HepG2 (cell line): Measurements from ENCODE around the gene PRRC2A. TPM values are rescaled to one million over a fixed set of nuclear protein-coding genes. Genes with fewer than 3 reads are reported as not detected.
A peak's percentile ranks its signal among the peaks of the same experiment; 100 is the strongest.

Experiments used
- ATF7-NPFF ChIP-seq: sonication (generic); formaldehyde crosslinking; IDR thresholded peaks from 2 replicates; pipeline ENCODE4 v1.8.1; 2023; ENCODE audit warnings: mild to moderate bottlenecking, low read depth, missing genetic modification reagents, moderate library complexity
- HMGXB4 ChIP-seq, 2 experiments: sonication (generic) in 1 of 2; formaldehyde crosslinking in 1 of 2; IDR thresholded peaks; 2 replicates each; pipeline versions ENCODE4 v1.4.0 to v1.6.1; 2018 to 2020; ENCODE audit warnings: missing genetic modification reagents in 2 of 2, borderline replicate concordance in 1 of 2, low read depth in 1 of 2, mild to moderate bottlenecking in 1 of 2, missing biosample characterization in 1 of 2
- HOXD1 ChIP-seq: sonication (generic); formaldehyde crosslinking; IDR thresholded peaks from 2 replicates; pipeline ENCODE4 v1.5.0; 2020; ENCODE audit warnings: missing genetic modification reagents
- KMT2A ChIP-seq: sonication (generic); formaldehyde crosslinking; IDR thresholded peaks from 2 replicates; pipeline ENCODE4 v1.4.0; 2020; ENCODE audit warnings: missing genetic modification reagents
- MAFK ChIP-seq, 2 experiments: IDR thresholded peaks in 1 of 2; conservative IDR thresholded peaks in 1 of 2; 2 replicates each; pipeline ENCODE4 v1.6.1; 2011; ENCODE audit warnings: improper control_type of control experiment in 2 of 2, low read length in 2 of 2
- NFAT5 ChIP-seq: sonication (generic); formaldehyde crosslinking; IDR thresholded peaks from 2 replicates; pipeline ENCODE4 v1.4.0; 2020; ENCODE audit warnings: missing genetic modification reagents
- NFIB ChIP-seq: sonication (generic); formaldehyde crosslinking; IDR thresholded peaks from 2 replicates; pipeline ENCODE4 v1.9.0; 2021; ENCODE audit warnings: missing genetic modification reagents, mild to moderate bottlenecking, borderline replicate concordance
- NFIC ChIP-seq: IDR thresholded peaks from 2 replicates; pipeline ENCODE4 v1.6.1; 2012; ENCODE audit warnings: mild to moderate bottlenecking, low read length, inconsistent platforms
- NPAS2 ChIP-seq: sonication (generic); formaldehyde crosslinking; IDR thresholded peaks from 2 replicates; pipeline ENCODE4 v1.8.0; 2022; ENCODE audit warnings: mild to moderate bottlenecking, missing genetic modification reagents, borderline replicate concordance
- SRY ChIP-seq: sonication (generic); formaldehyde crosslinking; IDR thresholded peaks from 2 replicates; pipeline ENCODE4 v1.8.0; 2022; ENCODE audit warnings: mild to moderate bottlenecking, missing genetic modification reagents
- TMF1 ChIP-seq: sonication (generic); formaldehyde crosslinking; IDR thresholded peaks from 2 replicates; pipeline ENCODE4 v1.8.1; 2022; ENCODE audit warnings: low read depth, missing genetic modification reagents
- ZEB1 ChIP-seq: IDR thresholded peaks from 2 replicates; pipeline ENCODE4 v1.6.1; 2012; ENCODE audit warnings: mild to moderate bottlenecking, low read depth, inconsistent platforms; ENCODE audit not compliant: insufficient replicate concordance
- ZFP1 ChIP-seq: IDR thresholded peaks from 2 replicates; pipeline ENCODE4 v1.6.1; 2016
- ZNF142 ChIP-seq: sonication (generic); formaldehyde crosslinking; IDR thresholded peaks from 2 replicates; pipeline ENCODE4 v1.4.0; 2020; ENCODE audit warnings: missing genetic modification reagents
- ZNF224 ChIP-seq: sonication (generic); formaldehyde crosslinking; IDR thresholded peaks from 2 replicates; pipeline ENCODE4 v1.5.0; 2020; ENCODE audit warnings: mild to moderate bottlenecking, missing genetic modification reagents
- ZNF792 ChIP-seq: IDR thresholded peaks from 2 replicates; pipeline ENCODE4 v1.6.1; 2016
- polyA plus RNA-seq, 8 experiments: library from polyadenylated mRNA; depleted of rRNA in 3 of 8; stranded (reverse) in 7 of 8; unstranded in 1 of 8; fragments of >200 nt; fragmentation: Illumina TruSeq in 4 of 8; extraction: Trizol in 4 of 8; gene quantifications; 2 replicates each; pipeline versions ENCODE4 v1.2.1 to v1.2.3, GENCODE V29; 2011 to 2016; ENCODE audit warnings: low read depth in 4 of 8, missing spikeins in 1 of 8, mixed read lengths in 1 of 8; ENCODE audit not compliant: insufficient read depth in 1 of 8
- total RNA-seq, 5 experiments: library from RNA; depleted of rRNA; stranded (reverse); fragments of >200 nt; fragmentation: Illumina TruSeq; extraction: Trizol; gene quantifications; 2 replicates each; pipeline ENCODE4 v1.2.3, GENCODE V29; 2016; ENCODE audit warnings: low read depth in 1 of 5

The PRRC2A gene
- total and polyA plus RNA-seq, 2 of the 13 experiments (the other 11 are each of a cell fraction or from before 2014, with no cell fraction given): 38.9 to 47.4 TPM

GRCh38 chr6:31664790-31665500, 44.4 kb downstream of the PRRC2A start, which contains the start of gene GPANK1 (continued):
- TF ChIP-seq ZNF142 (CRISPR knock-in tag) (0 out of 2 replicates have a peak, but pooled peaks have one; percentile 34), ZEB1 (peak; percentile 39), TMF1 (CRISPR knock-in tag) (no peak; the same call in 1 of the 2 replicates), HMGXB4 (CRISPR knock-in tag; IDR thresholded peaks at IDR 0.05; ENCODE audit: borderline replicate concordance in 1 of 2, low read depth in 1 of 2) (peak in 1 of 2 experiments; percentile 75; a peak in 2 of 4 replicates), ZFP1 (0 out of 2 replicates have a peak, but pooled peaks have one; percentile 11), KMT2A (no peak), MAFK (conservative IDR thresholded peaks at IDR 0.05 in 1 of 2, IDR thresholded peaks at IDR 0.05 in 1 of 2; ENCODE audit: low read length in 2 of 2) (no peak), ZNF224 (no peak), ATF7-NPFF (peak; percentile 84; the same call in 1 of the 2 replicates), HOXD1 (peak; percentile 81; the same call in 1 of the 2 replicates), NPAS2 (0 out of 2 replicates have a peak, but pooled peaks have one; percentile 14), SRY (CRISPR knock-in tag) (no peak), NFIB (no peak; the same call in 1 of the 2 replicates), NFIC (peak; percentile 39; the same call in 1 of the 2 replicates), NFAT5 (CRISPR knock-in tag) (peak; percentile 80; the same call in 1 of the 2 replicates), ZNF792 (no peak; the same call in 1 of the 2 replicates)
